GM21381 (cell line): Measurements from ENCODE around the gene SYCN.

ENCODE experiments used
- ATAC-seq: cut with Tn5 transposase; IDR thresholded peaks from one replicate; pipeline ENCODE4 v1.9.1; 2021; ENCODE audit warnings: mild to moderate bottlenecking, moderate library complexity; ENCODE audit not compliant: unreplicated experiment

SYCN gene

GRCh38 chr19:39173502-39173991, 30.5 kb downstream of the SYCN start:
- ATAC-seq = no peak

DNA sequence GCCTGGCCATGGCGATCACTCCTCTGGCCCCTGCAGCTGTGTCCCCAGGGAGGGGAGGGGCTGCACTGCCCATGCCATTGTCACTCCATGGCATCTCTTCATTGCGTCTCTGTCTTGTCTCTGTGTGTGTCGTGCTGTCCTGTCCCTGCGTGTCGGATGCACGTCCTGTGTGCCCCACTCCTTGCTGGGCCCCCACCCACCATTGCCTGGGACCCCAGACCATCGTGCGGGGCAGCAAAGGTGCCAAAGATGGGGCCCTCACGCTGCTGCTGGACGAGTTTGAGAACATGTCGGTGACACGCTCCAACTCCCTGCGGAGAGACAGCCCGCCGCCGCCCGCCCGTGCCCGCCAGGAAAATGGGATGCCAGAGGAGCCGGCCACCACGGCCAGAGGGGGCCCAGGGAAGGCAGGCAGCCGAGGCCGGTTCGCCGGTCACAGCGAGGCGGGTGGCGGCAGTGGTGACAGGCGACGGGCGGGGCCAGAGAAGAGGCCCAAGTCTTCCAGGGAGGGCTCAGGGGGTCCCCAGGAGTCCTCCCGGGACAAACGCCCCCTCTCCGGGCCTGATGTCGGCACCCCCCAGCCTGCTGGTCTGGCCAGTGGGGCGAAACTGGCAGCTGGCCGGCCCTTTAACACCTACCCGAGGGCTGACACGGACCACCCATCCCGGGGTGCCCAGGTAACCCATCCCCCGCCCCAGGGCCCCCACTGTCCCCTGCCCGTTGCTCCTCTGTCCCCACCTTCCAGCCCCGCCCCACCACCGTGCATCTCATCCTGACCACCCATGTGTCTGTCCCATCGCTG, 31.2 kb downstream of the SYCN start:
- ATAC-seq = no peak

DNA sequence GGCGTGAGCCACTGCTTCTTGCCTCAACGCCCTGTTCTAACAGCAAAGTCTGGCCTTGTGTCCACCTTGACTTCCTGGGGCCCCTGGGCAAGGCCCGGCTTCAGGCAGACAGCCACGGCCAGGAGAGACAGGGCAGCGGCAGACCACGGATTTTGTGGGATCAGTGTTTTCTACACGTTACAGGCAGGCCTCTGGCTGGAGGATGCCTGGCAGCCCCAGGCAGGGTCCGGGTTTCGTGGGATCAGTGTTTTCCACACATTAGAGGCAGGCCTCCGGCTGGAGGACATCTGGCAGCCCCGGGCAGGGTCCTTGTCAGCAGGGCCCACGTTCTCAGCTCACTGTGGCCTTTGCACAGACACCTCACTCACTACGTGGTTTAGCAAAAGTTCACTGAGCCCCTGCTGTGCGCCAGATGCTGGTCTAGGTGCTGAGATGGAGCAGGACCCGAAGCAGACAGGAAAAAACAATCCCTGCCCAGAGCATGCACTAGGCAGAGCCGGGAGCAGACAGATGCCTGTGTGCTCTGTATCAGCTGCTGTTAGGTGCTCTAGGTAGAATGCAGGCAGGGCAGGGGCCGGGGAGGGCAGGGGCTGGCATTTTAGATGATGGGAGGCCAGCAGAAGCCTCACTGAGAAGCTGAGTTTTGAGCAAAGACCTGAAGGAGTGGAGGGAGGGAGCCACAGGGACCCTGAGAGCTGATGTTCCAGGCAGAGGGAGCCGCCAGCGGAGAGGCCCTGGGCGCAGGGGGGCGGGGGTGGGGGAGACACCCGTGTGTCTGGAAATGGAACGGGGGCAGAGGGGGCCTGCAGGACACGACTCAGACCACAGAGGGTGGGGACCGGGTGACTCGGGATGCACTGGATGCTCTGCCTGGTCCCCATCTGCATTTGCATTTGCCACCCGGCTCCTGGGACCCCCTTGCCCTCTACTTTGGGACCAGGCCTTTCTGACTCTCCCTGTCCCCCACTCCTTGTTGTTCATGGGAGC, 32.3 kb downstream of the SYCN start:
- no peak for ATAC-seq

- ATAC-seq = no peak
Measured at GRCh38 chr19:39170386-39171231, 33.5 kb downstream of the SYCN start.

DNA sequence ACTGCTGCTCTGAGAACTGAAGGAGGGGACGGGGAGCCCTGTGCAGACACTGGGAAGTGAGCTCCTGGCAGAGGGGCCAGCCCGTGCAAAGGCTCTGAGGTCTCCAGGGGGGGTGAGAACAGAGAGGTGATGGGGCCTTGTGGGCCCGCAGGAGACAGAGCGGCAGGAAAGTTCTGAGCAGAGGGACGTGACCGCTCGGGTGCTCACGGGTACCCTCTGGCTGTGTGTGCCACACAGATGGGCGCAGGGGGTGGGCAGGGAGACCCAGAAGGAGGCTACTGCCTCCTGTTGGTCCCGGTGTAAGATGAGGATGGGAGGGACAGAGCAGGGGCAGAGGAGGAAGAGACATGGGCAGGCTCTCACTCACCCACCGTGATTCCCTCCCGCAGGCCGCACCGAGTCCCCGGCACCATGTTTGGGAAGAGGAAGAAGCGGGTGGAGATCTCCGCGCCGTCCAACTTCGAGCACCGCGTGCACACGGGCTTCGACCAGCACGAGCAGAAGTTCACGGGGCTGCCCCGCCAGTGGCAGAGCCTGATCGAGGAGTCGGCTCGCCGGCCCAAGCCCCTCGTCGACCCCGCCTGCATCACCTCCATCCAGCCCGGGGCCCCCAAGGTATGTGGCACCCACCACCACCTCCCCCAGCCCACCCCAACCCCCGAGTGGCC, 34.8 kb downstream of the SYCN start:
- no peak for ATAC-seq

GRCh38 chr19:39168258-39169142, 35.6 kb downstream of the SYCN start:
- no peak for ATAC-seq

GRCh38 chr19:39167461-39168257, 36.4 kb downstream of the SYCN start:
- no peak for ATAC-seq

DNA sequence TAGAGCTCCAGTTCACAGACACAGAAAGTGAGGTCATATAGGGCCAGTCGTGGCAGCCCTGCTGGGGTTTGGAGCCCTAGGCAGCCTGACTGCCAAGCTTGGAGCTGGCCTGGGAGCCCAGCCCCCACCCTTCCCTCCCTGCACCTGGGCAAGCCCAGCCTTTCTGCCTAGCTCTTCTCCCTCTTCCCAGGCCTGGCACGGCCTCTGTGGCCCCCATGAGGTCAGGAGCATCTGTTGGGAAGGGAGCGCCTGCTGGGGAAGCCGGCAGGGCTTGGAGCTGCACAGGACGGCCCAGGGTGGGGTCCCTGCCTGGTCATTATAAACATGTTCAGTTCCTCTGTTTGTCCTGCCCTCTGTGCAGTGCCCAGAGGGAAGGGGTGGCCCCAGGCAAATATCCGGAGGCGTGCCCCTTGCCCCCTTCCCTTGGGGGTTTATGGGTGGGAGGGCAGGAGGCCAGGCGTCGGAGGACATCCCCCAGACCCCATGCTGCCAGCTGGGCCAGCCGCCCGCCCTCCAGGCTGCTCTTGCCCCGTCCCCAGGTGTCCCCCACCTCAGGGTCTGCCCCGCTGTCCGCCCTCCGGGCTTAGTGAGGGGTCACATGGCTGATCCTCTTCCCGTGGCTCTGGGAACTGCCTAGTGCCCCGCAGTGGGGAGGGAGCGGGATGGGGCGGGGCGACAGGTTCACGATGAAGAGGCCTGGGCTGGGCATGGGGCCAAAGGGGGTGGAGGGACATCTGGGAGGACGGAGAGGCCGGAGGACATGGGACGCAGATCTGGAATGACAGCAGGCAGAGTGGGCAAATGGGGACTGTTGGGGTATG, 37.3 kb downstream of the SYCN start:
- no peak for ATAC-seq

GRCh38 chr19:39165857-39166256, 38.2 kb downstream of the SYCN start:
- no peak for ATAC-seq

DNA sequence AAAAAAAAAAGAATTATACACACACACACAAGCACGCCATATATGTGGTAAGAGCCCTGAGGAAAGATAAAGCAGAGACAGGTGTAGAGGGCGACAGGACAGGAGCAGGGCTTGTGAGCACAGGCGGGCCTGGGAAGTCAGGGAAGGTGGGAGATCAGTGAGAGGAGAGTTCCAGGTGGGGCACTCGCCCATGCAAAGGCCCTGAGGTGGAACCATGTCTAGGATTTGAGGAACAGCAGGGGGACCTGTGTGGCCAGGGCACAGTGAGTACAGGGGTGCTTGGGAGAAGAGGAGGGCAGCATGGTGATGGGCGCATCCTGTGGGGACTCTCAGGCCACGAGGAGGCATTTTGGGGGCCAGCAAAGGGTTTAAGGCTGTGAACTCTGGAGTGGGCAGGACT, 39.8 kb downstream of the SYCN start:
- no peak for ATAC-seq

DNA sequence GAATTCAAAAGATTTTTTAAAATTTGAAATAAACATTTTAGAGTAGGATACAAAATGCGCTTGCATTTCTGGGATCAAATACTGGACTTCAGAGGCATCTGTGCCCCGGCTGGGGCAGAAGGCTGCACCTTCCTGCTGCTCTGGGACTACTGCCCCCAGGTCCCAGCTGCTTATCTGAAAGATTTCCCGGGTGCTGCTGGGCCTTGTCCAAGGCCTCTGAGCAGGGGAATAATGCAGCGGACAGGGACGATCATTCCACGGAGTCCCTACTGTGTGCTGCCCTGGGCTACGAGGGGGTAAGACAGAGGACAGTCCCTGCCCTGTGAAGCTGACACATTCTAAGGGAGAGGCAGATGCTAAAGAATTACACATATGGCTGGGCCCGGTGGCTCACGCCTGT, 40.4 kb downstream of the SYCN start:
- no peak for ATAC-seq

DNA sequence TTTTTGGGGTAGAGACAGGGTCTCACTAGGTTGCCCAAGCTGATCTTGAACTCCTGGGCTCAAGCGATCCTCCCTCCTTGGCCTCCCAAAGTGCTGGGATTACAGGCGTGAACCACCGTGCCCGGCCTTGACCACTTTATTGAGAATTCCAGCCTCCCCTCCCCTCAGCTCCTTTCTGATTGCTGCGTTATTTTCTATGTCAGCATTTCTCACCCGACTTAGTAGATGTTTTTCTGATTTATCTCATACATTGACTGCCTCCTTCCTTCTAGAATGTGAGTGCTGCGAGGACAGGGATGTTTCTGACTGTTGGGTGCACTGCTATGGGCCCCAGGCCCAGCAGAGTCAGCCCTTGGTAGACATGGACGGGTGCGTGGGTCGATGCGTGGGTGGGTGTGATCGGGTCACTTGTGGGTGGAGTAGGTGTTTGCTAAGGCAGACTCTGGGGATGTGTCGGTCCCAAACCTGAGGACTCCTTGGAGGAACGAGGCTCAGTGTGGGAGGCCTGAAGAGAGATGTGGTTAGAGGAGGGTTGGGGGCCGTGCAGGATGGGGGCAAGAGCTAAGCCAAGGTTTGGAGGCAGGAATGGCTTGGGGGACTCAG, 41.5 kb downstream of the SYCN start:
- ATAC-seq = no peak

GRCh38 chr19:39160889-39161672, 43.0 kb downstream of the SYCN start:
- no peak for ATAC-seq

GRCh38 chr19:39160523-39160861, 43.6 kb downstream of the SYCN start:
- ATAC-seq = no peak

DNA sequence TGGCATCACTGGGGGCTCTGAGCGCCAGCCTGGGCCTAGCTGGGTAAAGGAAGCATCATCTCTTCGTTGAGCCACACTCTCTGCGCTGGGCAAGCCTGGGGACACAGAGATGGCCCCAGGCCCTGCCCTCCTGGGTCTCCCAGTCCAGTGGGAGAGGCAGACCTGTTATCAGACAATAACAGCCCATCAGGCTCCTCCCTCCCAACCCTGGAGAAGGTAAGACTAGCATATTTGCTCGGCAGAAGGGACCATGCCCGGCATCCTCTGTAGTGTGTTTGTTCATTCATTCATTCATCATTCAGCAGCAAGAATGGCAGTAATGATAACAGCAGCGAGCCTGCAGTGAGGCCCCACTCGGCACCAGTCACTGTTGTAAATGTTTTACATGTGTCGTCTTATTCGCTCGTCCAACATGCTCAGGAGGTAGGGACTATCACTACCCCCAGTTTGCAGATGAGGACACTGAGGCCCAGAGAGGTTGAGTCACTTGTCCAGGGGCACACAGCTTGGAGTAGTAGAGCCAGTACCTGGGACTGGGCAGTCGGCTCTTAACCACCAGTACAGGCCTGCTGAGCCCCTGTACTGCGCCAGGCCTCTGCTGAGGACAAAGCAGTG, 45.3 kb downstream of the SYCN start:
- ATAC-seq = no peak

DNA sequence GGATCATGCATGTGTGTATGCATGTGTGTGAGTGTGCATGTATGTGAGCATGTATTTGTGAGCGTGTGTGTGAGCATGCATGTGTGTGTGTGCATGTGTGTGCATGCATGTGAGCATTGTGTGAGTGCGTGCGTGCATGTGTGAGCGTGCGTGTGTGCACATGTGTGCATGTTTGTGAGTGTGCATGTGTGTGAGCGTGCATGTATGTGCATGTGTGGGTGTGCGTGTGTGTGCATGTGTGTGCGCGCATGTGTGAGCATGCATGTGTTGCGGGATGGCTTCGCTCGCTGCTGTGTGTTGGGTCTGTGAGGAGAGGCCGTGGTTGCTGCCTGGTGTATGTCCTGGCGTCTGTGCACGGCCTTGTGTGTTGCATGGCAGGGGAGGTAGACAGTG, 46.1 kb downstream of the SYCN start:
- no peak for ATAC-seq
